GM21619 (cell line): ENCODE measurements around the gene ATMIN.

Experiments used
- ATAC-seq: cut with Tn5 transposase; IDR thresholded peaks from one replicate; pipeline ENCODE4 v1.9.1; 2021; ENCODE audit not compliant: unreplicated experiment

The ATMIN gene

DNA sequence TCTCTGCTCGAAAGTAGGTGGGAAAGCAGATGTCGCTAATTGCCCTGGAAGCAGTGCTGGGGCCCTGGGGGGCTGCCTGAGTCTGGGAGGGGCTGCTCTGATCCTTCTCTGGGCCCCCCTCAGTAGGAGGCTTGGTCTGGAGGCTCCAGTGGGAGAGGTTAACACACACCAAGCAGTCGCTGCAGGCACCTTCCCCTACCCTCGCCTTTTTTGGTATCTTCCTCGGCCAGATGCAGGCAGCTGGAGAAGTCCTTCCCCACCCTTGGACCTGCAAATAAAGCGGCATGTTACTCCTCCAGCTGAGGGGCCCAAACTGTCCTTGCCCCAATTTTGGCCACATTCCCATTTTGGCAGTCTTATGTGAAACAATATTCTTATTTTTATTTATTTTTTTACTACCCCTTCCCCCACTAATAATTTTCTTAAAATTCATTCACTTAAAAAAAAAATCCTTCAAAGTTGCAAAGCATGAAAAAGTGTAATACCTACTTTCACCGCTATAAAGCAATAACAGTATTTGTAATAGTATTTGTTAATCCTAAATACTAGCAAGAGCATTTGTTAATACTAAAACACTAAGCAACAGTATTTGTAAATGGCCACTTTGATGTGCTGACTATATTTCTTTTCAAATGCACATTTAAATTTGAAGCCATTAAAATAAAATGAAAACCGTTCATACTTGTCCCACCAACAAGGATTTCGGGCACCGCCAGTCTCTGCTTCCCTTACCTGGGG is 26.4 kb downstream of the ATMIN start:
- ATAC-seq: no peak

DNA sequence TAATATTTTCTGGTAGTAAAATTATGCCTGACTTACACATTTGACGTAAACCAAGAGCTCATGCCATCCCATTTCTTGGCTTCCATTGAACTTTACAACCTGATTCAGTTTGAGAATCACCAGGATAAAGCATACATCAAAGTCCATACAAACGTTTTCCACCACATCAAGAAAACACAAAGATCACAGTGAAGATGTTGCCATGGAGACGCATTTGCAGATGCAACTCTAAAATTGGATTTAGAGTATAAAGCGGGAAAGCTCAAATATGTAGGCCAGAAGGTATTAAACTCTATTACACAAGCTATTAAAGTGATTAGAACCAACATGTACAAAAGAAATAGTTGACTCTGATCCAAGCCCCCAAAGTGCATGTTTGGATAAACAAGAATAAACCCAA is 31.0 kb downstream of the ATMIN start:
- no peak for ATAC-seq

DNA sequence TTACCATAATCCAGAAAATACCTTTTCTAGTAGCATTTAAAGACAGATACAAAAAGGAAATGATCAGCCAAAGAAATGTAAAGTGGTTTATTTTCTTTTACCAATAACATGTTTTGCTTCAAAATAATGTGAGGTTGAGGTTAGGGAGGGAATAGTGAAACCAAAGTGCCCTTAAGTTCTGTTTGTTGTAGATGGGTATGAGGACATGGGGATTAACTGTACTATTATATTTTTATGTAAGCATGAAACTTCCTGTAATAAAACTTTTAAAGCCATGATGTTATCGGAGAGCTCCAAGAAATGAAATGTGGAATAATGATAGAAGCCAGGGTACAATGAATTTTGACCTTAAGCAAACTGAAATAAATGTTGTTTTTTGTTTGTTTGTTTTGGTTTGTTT is 31.5 kb downstream of the ATMIN start:
- no peak for ATAC-seq

DNA sequence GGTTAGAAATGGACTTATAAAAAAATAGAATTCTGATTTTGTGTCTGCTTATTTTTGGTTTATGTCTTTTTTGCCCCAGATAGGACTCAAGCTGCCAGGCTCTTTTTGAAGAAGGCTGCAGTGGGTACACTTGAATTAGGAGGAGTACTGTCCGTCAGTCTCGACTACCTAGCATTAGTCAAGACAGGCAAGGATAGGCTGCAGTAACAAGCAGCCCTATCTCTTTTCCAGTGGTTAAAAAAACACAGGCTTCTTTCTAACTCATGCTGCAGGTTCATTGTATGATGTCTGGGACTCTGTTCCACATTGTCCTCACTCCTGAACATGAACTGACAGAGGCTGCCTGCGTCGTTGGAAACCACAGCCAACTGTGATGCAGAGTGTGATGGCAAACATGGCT is 33.4 kb downstream of the ATMIN start:
- ATAC-seq: no peak

DNA sequence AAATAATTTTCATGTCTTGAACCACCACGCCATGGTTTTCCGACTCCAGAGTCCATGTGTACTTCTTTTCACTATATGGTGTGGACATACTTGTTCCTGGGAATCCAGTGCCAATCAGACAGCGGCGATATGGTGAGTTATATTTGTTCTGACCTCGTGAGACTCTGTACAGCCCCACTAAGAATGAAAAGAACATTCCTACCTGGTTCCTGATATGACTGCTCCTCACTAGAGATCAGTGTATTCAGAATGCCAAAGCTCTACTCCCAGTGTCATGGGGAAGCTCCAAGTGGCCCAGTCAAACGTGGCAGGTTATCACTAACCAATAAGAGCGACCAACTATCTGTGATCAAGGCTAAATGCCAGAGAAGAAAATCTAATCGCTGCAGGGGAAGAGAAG is 35.3 kb downstream of the ATMIN start:
- no peak for ATAC-seq

DNA sequence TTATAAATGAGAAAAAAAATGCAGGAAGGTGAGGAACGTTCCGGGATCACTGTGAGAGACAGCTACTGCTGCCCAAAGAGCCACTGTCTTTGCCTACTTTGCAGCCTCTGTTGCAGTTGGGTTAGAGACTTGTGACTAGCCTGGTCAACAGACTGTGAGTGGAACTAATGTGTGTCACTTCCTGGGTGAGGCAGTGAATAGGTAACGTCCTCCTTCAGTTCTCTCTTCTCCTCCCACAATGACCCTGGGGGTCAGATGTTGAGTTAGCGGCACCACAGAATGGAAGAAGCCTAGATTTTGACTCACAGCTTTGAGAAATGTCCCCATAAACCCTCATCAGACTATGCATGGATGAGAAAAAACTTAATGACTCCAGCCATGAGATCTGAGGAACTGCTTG is 36.2 kb downstream of the ATMIN start:
- no peak for ATAC-seq

DNA sequence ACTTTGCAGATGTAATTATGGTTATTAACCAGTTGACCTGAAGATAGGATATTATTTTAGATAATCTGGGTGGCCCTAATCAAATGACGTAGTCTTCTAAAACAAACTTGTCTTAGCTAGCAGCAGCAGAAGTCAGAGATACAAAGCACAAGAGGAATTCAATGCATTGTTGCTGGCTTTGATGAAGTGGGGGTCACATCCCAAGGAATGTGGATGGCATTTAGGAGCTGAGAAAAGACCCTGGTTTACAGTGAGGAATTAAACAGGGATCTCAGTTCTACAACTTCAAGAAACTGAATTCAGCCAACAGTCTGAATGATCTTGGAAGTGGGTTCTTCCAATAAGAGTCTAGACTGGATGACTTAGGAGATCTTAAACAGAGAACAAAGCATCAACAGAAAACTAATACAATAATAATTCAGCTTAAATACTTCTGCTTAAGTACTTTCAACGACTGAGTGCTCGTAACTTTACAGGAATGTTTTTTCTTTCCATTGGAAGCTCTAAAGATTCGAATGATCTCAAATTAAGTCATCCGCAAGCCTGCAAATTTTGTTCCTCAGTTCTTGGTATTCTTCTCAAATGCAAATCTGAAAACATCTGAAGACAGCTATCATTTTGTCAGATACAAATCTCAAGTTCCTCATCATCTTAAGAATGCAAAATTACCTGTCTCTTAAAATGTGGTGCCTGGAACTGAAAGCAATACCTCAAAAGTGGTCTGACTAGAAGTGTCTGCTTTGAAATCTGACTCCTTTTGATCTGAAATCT is 38.1 kb downstream of the ATMIN start:
- no peak for ATAC-seq

DNA sequence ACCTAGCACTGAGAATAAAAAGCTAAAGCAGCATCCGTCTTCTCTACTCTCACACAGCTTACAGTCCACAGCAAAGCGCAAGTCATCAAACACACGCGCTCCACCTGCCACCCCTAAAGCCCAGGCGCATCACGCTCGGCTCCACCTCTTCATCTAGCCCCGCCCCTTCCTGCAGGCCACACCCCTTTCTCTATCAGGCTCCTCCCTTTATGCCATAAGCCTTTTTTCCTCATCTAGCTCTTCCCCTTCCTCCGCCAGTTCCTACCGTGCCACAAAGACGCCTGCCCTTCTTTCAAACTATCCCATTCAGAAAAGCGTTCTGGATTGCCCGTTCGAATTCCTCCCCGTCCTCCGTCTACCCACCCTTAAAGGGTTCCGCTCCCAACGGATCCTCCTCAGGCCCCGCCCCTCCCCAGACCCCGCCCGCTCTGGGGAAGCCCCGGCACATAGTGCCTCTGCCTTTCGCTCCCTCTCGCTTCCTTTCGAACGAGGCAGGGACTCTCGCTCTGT is 41.0 kb downstream of the ATMIN start:
- peak; percentile 77 for ATAC-seq

DNA sequence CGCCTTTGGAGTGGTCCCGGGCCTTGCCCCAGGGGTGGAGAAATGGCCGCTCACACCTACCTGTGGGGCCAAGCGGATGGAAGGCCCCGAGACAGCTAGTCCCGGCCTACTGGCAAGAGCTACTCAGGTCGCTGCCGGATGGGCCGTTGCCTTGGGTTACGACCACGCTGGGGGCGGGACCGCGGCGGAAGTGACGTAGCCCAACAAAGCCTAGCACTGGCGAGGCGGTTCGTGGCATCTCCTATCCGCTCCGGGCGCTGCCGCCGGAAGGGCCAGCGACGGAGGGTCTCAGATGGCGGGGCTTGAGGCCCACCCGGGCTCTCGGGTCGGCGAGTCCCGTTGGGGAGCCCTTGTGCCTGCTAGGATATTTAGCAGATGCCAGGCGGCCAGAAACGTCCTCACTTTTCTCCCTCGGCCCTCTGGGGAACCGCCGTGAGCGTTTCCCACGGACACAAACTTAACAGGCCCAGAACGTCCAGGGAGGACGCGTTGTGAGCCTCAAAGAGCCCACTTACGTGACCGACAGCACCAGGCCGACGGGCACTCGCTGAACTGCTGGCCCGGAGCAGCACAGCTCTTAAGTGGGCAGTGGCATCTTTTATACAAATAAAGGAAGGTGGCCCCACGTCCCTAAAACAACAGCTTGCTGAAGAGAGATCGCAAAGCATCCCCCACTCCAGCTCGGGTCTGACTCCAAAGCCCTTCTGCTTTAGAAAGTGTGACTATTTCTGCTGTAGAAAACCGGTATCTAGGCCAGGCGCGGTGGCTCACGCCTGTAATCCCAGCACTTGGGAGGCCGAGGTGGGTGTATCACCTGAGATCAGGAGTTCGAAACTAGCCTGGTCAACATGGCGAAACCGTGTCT is 41.7 kb downstream of the ATMIN start, which contains the start of gene C16orf46:
C16orf46 (minus strand) TSS at position 163 of the 865 bp plus-strand sequence. CDS start 13,283 bp downstream, outside the sequence.
- ATAC-seq: peak; percentile 94

DNA sequence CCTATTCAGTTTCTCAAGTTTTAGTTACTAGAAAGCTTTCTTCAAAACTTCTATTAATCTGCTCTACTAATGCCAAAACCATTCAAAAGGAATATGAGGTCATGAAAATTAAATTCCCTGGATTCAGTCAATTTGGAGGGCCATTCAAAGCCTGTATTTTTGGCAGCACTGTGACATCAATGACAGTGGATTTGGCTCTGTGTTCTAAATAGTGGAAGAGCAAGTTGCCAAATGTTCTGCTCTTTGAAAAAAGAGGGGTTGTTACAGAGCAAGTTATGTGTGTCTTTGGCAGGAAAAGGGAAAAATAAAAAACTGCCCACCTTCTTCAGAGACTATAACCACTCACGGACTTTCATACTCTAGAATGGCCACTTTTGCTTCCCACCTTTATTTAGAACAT is 44.6 kb downstream of the ATMIN start:
- ATAC-seq: no peak

DNA sequence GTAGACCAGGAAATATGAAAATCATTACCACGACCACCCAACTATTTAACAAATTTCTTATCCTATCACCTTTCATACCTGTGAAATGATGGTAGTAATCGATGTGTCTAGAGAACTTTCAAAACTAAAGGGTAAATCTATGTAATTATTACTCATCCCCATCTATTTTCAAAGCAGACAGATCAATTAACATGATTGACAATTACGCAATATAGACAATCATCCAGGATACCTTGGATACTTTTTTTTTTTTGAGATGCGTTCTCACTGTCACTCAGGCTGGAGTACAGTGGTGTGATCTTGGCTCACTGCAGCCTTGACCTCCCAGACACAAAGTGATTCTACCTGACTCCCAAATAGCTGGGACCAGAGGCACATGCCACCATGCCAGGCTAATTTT is 45.4 kb downstream of the ATMIN start:
- ATAC-seq: no peak

DNA sequence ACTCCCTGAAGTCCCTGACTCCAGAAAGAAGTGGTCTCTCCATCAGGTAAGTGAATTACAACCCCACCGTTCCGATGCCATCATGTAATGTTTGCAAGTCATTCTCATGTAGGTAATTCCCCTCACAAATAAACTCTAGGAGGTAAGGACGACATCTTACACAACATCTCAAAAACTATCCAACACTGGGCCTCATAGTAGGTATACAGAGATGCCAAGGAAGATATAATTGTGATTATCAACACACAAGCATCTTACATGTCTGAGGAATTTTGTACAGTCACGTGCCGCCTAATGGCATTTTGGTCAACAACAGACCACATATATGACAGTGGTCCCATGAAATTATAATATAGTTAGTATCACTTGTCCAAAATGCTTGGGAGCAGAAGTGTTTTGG is 53.2 kb downstream of the ATMIN start:
- ATAC-seq: no peak

DNA sequence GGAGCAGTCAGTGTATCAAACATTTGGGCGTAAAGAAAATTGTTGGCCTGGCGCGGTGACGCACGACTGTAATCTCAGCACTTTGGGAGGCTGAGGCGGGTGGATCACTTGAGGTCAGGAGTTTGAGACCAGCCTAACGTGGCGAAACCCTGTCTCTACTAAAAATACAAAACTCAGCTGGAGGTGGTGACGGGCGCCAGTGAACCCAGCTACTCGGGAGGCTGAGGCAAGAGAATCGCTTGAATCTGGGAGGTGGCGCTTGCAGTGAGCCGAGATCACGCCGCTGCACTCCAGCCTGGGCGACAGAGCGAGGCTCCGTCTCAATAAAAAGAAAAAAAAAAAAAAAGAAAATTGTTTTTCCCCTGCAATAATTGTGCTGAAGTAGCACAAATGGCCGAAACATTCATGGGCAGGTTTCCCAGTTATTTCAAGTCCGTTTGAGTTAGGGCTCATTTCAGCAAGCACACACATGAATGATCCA is 59.2 kb downstream of the ATMIN start:
- no peak for ATAC-seq

DNA sequence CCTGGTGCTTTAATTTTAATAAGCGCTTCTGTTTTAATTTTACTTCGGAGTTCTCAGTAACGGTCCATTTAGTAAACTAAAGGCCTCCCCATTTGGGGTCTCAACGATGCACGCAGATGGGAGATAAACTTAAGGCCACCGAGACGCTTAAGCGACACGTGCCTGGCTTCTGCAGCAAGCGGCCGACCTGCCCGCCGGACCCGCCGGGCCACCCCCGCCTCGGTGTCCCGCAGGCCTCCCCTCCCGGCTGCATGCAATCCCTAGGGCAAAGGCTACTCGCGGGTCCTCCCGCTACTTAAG is 60.0 kb downstream of the ATMIN start:
- ATAC-seq: peak; percentile 5

DNA sequence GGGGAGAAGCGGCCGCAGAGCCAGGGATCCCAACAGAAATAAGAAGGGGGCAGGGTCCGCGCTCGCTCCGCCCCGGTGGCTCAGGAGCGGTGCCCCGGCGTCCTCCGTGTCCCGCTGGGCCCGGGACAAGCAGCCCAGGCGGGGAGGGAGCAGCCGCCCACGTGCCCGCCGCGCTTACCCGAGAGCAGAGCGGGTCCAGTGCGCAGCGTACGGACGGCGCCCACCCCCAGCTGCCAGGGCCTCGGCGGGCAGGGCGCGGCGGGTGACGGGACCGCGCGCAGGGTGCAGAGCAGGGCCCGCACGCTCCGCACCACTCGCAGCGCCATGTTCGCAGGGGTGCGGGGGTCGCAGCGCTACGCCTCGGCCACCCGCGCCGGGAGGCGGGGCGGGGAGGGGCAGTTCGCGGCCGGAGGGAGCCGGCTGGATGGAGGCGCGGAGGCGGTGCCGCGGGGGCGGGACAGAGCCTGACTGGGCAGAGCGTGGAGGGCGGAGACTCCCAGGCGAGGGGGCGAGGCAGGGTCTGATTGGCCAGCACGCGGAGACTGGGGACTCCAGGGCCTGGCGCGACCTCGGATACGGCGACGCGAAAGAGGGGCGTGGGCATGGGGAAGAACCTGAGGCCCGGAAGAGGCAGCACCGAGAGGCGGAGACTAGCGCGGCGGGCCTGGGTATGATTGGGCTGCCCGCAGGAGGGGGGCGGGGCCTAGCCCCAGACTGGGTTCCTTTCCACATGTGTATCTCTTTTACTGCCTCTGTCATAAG is 60.5 kb downstream of the ATMIN start, which contains the start of gene GCSH:
GCSH (minus strand) TSS at position 443 of the 762 bp plus-strand sequence; CDS start at position 326, 117 bp downstream.
- ATAC-seq: peak; percentile 97

DNA sequence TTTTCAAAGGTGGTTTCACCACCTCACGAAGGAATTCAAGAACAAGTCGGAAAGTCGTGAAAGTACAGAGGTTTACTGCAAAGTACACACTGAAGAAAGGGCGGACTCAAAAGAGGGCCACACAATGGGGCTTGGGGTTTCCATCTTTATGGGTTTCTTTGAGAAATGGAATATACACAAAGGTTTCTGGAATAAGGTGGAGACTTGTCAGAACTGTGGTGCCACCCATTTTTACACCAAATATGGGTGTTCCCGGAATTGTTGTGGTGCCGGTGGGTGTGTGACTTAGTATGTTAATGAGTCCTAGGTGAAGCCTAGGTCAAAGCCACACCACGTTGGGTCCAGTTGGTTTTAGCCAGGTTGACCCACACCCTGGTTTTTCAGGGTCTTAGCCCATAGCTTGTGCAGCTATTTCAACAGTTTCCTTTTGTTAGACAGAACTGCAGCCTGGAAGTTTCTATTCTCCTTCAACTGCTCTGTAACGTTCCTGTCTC is 61.1 kb downstream of the ATMIN start:
- no peak for ATAC-seq
